AG09319 (cell line): ENCODE data around the gene FUOM.
A peak's percentile ranks its signal among the peaks of the same experiment; 100 is the strongest.

ENCODE experiments used
- DNase-seq: peaks from one replicate; pipeline ENCODE4 v3.0.0-alpha.2; 2010; ENCODE audit warnings: low read depth; ENCODE audit errors: extremely low read depth
- TF ChIP-seq, protein P1 (sequence below): IDR thresholded peaks from 2 replicates; pipeline ENCODE4 v1.5.1; 2011; ENCODE audit warnings: low read depth, mild to moderate bottlenecking, inconsistent platforms, low read length, moderate library complexity

FUOM gene

DNA sequence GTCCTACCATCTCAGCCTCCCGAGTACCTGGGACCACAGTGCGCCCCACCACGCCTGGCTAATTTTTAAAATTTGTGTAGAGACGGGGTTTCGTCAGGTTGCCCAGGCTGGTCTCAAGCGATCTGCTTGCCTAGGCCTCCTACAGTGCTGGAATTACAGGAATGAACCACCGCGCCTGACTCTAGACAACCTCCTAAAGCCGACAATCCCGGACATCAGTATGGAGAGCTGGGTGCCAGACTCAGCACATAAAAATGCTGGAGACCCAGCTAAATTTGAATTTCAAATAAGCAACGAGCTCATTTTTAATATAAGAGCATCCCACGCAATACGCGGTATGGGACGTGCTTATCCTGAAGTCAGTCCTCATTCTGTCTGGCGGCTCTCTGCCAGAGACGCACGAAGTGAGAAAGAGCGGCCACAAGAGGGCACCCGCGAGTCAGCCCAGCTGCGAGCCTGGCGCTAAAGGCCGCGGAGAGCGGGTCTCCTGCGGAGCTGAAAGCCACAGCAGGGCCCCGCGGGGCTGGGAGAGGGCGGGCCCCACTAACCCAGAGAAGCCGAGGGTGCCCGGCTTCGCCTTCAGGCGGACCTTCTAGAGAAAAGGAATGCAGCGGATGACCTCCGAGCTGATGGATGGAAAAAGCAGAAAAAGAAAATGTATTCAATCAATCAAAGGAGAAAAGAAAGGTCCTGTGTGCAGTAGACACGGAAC is 28.2 kb downstream of the FUOM start:
- DNase-seq: peak; percentile 44
- TF ChIP-seq, protein P1, sequence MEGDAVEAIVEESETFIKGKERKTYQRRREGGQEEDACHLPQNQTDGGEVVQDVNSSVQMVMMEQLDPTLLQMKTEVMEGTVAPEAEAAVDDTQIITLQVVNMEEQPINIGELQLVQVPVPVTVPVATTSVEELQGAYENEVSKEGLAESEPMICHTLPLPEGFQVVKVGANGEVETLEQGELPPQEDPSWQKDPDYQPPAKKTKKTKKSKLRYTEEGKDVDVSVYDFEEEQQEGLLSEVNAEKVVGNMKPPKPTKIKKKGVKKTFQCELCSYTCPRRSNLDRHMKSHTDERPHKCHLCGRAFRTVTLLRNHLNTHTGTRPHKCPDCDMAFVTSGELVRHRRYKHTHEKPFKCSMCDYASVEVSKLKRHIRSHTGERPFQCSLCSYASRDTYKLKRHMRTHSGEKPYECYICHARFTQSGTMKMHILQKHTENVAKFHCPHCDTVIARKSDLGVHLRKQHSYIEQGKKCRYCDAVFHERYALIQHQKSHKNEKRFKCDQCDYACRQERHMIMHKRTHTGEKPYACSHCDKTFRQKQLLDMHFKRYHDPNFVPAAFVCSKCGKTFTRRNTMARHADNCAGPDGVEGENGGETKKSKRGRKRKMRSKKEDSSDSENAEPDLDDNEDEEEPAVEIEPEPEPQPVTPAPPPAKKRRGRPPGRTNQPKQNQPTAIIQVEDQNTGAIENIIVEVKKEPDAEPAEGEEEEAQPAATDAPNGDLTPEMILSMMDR: peak; percentile 91

DNA sequence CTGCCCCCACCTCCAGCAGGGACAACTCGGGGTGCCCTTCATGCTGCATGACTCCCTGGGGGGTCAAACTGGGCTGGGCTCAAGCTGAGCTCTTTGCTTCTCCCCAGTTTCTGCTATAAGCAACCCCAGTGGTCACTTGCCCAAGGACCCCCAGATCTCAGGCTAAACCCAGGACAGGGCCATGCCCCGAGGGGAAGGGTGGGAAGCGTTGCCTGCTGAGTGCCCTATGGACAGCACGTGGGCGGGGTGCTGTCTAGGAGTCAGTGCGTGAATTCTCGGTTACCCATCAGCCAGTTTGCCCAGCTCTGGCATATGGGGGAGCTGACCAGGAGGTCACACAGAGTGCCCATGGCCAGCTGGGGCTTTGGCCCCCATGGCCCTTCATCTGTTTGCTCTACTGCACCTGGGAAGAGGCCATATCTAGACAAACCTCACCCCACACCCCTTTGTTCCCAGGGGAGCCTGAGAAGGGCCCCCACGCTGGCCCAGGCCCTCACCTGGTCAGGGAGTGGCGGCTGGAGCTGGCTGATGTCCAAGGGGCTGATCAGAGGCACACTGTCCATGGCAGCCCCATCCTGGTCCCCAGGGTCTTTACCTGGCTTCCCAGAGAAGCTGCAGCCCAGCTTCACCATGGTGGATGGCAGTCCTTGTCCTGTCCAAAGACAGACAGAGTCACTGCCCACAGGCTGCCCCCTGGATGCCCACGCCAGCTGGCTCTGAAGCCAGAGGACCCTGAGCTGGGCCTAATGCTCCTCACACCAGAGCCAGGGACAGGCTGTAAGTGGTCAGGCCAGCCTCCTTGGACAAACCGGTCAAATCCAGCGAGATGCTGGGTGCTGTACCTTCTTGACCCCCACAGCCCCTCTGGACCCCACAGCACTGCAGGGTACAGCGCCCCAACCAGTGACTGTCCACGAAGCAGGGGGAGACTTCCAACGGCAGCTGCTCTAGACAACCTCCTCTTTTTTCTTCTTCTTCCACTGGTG is 29.2 kb downstream of the FUOM start:
- TF ChIP-seq, protein P1: no peak
- no peak for DNase-seq

DNA sequence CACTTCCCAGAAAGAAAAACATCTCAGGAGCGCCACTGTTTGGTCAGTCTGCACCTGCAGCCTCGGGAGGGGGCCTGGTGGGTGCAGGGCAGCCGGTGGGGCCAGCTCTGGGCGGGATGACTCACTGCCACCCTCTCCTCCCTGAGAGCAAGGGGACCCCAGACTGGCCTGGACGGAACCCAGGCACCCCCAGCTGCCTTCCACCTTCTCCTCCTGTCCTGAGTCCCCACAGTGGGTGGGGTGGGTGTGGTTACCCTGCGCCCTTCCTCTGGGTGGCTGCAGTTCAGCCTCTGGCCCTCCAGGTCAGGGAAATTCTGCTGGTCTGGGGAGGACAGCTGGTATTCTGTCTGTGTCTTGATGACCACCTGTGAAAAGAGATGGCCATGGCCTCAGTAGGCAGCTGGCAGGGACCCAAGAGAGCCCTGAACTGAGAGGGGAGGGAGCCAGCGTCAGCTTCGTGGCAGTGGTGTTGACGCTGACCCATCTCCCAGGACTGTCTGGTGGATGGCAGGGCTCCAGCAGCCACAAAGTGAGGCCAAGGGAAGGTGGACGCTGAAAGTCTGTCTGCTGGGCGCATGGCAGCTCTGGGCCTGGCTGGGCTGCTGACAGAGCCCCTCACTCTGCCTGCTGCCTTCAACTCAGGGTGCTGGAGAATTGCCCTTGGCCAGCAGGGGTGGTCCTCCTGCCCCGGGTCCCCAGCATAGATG is 30.0 kb downstream of the FUOM start:
- TF ChIP-seq, protein P1: no peak
- no peak for DNase-seq

DNA sequence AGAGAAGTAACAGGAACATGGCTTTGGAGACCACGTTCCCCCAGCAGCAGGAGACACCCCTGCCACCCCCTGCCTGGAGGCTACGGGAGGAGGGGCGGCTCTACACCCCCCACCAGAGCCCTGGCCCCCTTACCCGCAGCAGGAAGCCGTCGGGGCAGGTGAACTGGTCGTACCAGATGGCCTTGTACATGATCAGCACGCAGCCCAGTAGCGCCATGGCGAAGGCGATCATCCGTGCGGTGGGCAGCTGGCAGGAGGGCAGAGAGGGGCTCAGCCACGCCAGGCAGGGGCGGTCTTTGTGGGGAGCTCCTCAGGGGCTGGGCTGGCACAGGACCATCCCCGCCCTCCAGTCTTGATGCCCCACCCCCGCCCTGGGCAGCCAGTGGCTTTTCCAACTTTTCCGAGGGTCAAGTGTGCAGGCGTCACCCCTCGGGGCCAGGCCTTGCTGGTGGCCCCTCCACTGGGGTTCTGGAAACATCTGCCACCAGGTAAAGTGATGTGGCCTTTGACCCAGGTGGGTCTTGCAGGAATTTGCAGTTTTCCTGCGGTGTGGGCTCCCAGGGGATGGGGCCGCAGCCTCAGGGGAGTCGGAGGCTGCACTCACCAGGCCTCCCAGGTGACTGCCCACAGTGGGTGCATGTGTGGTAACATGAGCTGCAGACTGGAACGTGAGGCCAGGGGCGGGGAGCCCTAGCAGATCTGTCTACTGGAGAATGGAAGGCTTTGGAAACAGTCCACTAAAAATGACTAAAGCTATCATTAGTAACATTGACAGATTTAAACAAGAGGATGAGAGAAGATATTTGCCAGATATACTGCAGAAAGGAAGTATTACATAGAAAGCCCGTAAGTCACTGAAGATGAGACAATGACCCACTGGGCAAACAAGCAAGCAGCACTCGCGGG is 30.8 kb downstream of the FUOM start:
- TF ChIP-seq, protein P1: no peak
- no peak for DNase-seq

DNA sequence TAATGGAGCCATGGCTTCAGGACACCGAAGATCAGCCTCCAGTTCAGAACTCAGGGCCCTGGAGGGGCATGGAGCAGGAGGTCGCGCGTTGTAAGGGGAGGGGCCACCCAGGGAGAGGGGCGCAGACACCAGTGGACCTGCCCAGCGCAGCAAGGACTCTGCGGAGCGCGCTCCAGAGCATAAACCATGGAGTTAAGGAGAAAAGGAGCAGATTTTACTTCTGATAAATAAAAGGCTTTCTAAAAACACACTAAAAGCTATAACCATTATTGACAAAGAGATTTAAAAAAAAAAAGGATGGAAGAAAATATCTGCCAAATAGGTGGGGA is 31.6 kb downstream of the FUOM start:
- TF ChIP-seq, protein P1: no peak
- no peak for DNase-seq

DNA sequence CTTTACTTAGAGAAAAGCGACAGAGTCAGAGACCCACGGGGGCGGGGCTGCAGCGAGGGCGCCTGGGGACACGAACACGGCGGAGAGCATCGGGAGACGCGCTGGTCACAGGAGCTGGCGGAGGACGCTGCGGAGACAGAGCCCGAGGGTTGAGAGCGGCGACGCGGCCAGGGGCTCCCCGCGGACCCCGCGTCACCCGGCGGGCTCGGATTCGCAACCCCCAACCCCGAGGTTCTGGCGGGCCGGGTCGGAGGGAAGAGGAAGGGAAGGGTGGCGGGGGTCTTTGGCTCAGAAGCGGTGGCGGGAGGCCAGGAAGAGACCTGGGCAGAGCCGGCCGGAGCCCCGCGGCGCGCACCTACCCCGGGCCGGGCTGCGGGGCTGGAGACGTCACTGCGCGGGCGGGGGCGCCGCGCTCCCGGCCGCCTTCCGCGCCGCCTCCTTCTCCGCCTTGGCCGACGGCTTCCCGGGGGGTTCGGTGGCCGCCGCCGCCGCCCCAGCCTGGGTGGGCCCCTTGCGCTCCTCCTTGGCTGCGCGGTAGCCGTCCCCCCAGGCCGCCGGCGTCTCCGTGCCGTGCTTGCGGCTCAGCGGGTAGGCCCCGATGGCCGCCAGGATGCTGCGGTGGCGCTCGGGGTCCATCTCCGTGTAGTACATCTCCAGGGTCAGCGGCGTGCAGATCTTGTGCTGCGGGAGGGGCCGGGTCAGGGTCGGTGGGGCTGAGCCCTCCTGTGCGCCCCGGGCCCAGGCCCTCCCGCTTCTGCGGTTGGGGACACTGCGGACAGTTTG is 32.2 kb downstream of the FUOM start:
- TF ChIP-seq, protein P1: no peak
- no peak for DNase-seq
